ENCODE measurements around the gene PCDHGA2. TPM values are rescaled to one million over a fixed set of nuclear protein-coding genes. Genes with fewer than 3 reads are reported as not detected.

PCDHGA2 gene
- polyA plus RNA-seq, 1 donor from 2014 or later: 0.21 TPM

DNA sequence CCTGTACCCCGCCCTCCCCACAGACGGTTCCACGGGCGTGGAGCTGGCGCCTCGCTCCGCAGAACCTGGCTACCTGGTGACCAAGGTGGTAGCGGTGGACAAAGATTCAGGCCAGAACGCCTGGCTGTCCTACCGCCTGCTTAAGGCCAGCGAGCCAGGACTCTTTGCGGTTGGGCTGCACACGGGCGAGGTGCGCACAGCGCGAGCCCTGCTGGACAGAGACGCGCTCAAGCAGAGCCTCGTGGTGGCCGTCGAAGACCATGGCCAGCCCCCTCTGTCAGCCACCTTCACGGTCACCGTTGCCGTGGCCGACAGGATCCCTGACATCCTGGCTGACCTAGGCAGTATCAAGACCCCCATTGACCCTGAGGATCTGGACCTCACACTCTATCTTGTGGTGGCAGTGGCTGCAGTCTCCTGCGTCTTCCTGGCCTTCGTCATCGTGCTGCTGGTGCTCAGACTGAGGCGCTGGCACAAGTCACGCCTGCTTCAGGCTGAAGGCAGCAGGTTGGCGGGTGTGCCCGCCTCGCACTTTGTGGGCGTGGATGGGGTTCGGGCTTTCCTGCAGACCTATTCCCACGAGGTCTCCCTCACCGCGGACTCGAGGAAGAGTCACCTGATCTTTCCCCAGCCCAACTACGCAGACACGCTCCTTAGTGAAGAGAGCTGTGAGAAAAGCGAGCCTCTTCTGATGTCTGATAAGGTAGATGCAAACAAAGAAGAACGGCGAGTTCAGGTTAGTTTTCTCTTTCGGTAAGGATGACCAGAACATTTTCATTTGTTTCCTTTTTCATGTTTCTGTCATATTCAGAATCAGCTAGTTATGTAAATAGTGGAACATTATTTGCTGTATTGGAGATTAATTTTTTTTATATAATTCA is 27.7 kb downstream of the PCDHGA2 start:
- Histone ChIP-seq H3K4me3 (ENCODE audit: low read length) (no peak overlapping the region), H4K20me1 (ENCODE audit: insufficient read depth) (no peaks in the 10 kb centered on the region), H3K27me3 (ENCODE audit: insufficient read depth, low read depth, low read length) (no peaks in the 10 kb centered on the region), H3F3A (ENCODE audit: insufficient read depth, low read length, poor library complexity, severe bottlenecking) (no peaks in the 10 kb centered on the region), H3K79me2 (replicated peaks; ENCODE audit: insufficient read depth, low read length) (no peaks in the 10 kb centered on the region), H3K4me2 (ENCODE audit: low read length) (no peak overlapping the region), H3K9ac (ENCODE audit: low read length) (no peak overlapping the region), H3K36me3 (ENCODE audit: insufficient read depth, low read length) (no peaks in the 10 kb centered on the region), H3K9me2 (ENCODE audit: insufficient read depth, low read length) (no peaks in the 10 kb centered on the region), H3K9me3 (ENCODE audit: low read length) (peaks cover 38% of the 10 kb centered on the region), H3K27ac (ENCODE audit: low read length) (no peak overlapping the region), H2AFZ (ENCODE audit: low read depth, low read length) (no peak overlapping the region)
- TF ChIP-seq SMC3 (conservative IDR thresholded peaks at IDR 0.05; ENCODE audit: poor library complexity) (no peak), TAF1 (IDR thresholded peaks at IDR 0.05; ENCODE audit: low read depth) (no peak), MXI1 (conservative IDR thresholded peaks at IDR 0.05; ENCODE audit: poor library complexity, severe bottlenecking) (no peak), POLR2AphosphoS5 (IDR thresholded peaks at IDR 0.05) (no peak), EP300 (conservative IDR thresholded peaks at IDR 0.05; ENCODE audit: poor library complexity, severe bottlenecking) (no peak), RAD21 (conservative IDR thresholded peaks at IDR 0.05) (no peak), EZH2 (IDR thresholded peaks at IDR 0.05; ENCODE audit: borderline replicate concordance, insufficient read depth, low read length, poor library complexity, severe bottlenecking) (no peak)
- TF ChIP-seq, protein P1, sequence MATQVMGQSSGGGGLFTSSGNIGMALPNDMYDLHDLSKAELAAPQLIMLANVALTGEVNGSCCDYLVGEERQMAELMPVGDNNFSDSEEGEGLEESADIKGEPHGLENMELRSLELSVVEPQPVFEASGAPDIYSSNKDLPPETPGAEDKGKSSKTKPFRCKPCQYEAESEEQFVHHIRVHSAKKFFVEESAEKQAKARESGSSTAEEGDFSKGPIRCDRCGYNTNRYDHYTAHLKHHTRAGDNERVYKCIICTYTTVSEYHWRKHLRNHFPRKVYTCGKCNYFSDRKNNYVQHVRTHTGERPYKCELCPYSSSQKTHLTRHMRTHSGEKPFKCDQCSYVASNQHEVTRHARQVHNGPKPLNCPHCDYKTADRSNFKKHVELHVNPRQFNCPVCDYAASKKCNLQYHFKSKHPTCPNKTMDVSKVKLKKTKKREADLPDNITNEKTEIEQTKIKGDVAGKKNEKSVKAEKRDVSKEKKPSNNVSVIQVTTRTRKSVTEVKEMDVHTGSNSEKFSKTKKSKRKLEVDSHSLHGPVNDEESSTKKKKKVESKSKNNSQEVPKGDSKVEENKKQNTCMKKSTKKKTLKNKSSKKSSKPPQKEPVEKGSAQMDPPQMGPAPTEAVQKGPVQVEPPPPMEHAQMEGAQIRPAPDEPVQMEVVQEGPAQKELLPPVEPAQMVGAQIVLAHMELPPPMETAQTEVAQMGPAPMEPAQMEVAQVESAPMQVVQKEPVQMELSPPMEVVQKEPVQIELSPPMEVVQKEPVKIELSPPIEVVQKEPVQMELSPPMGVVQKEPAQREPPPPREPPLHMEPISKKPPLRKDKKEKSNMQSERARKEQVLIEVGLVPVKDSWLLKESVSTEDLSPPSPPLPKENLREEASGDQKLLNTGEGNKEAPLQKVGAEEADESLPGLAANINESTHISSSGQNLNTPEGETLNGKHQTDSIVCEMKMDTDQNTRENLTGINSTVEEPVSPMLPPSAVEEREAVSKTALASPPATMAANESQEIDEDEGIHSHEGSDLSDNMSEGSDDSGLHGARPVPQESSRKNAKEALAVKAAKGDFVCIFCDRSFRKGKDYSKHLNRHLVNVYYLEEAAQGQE (IDR thresholded peaks at IDR 0.05; ENCODE audit: borderline replicate concordance): no peak
- TF ChIP-seq, protein P2, sequence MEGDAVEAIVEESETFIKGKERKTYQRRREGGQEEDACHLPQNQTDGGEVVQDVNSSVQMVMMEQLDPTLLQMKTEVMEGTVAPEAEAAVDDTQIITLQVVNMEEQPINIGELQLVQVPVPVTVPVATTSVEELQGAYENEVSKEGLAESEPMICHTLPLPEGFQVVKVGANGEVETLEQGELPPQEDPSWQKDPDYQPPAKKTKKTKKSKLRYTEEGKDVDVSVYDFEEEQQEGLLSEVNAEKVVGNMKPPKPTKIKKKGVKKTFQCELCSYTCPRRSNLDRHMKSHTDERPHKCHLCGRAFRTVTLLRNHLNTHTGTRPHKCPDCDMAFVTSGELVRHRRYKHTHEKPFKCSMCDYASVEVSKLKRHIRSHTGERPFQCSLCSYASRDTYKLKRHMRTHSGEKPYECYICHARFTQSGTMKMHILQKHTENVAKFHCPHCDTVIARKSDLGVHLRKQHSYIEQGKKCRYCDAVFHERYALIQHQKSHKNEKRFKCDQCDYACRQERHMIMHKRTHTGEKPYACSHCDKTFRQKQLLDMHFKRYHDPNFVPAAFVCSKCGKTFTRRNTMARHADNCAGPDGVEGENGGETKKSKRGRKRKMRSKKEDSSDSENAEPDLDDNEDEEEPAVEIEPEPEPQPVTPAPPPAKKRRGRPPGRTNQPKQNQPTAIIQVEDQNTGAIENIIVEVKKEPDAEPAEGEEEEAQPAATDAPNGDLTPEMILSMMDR (IDR thresholded peaks at IDR 0.05; ENCODE audit: poor library complexity, severe bottlenecking): no peak

DNA sequence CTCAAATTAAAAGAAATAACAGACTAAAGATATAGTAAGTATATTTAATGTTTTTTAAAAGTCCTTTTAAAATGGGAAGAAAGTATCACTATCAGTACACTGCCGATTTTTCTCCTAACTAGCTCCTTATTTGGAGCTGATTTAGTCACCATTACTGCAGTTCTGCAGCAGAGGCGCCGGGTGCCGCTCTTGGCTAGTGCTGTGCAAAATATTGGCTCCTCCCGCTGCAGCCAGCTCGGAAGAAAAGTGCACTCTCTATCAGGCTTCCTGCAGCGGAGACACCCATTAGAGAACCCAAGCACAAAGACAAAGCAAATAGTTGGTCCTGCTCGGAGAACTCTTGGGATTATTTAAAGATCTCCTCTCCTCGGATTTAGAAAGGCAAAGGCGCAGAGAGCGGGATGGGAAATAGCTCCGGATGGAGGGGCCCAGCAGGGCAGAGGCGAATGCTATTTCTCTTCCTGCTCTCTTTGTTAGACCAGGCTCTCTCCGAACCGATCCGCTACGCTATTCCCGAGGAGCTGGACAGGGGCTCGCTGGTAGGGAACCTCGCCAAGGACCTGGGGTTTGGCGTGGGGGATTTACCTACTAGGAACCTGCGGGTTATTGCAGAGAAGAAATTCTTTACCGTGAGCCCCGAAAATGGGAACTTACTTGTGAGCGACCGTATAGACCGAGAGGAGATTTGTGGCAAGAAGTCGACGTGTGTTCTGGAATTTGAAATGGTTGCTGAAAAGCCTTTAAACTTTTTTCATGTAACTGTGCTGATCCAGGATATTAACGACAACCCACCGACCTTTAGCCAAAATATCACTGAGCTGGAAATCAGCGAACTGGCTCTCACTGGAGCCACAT is 31.7 kb downstream of the PCDHGA2 start, which contains the start of gene PCDHGB3:
Gene PCDHGB3 (plus strand): TSS at position 249 of the 855 bp plus-strand sequence. CDS start 153 bp downstream, at position 402.
- Histone ChIP-seq H3K4me2 (ENCODE audit: low read length) (no peak within 1 kb of the TSS), H3K9me3 (ENCODE audit: low read length) (peaks cover 45% of the 10 kb centered on the region), H4K20me1 (ENCODE audit: insufficient read depth) (no peaks in the 10 kb centered on the region), H3K36me3 (ENCODE audit: insufficient read depth, low read length) (no peaks in the 10 kb centered on the region), H3K79me2 (replicated peaks; ENCODE audit: insufficient read depth, low read length) (no peaks in the 10 kb centered on the region), H3K9ac (ENCODE audit: low read length) (no peak within 1 kb of the TSS), H3K9me2 (ENCODE audit: insufficient read depth, low read length) (no peaks in the 10 kb centered on the region), H3K27me3 (ENCODE audit: insufficient read depth, low read depth, low read length) (no peaks in the 10 kb centered on the region), H3K4me3 (ENCODE audit: low read length) (no peak within 1 kb of the TSS), H2AFZ (ENCODE audit: low read depth, low read length) (no peak within 1 kb of the TSS), H3K27ac (ENCODE audit: low read length) (no peak within 1 kb of the TSS), H3F3A (ENCODE audit: insufficient read depth, low read length, poor library complexity, severe bottlenecking) (no peaks in the 10 kb centered on the region)
- TF ChIP-seq, protein P1 (IDR thresholded peaks at IDR 0.05; ENCODE audit: borderline replicate concordance): no peak
- TF ChIP-seq SMC3 (conservative IDR thresholded peaks at IDR 0.05; ENCODE audit: poor library complexity) (no peak), EZH2 (IDR thresholded peaks at IDR 0.05; ENCODE audit: borderline replicate concordance, insufficient read depth, low read length, poor library complexity, severe bottlenecking) (no peak), RAD21 (conservative IDR thresholded peaks at IDR 0.05) (no peak), TAF1 (IDR thresholded peaks at IDR 0.05; ENCODE audit: low read depth) (no peak), POLR2AphosphoS5 (IDR thresholded peaks at IDR 0.05) (no peak), MXI1 (conservative IDR thresholded peaks at IDR 0.05; ENCODE audit: poor library complexity, severe bottlenecking) (no peak), EP300 (conservative IDR thresholded peaks at IDR 0.05; ENCODE audit: poor library complexity, severe bottlenecking) (no peak)
- TF ChIP-seq, protein P2 (IDR thresholded peaks at IDR 0.05; ENCODE audit: poor library complexity, severe bottlenecking): no peak

Measured in neural cell (in vitro differentiated cells).